HepG2 (cell line): ENCODE measurements around the gene NT5DC2. TPM values are rescaled to one million over a fixed set of nuclear protein-coding genes. Genes with fewer than 3 reads are reported as not detected.

Experiments used
- DNMT1 ChIP-seq: sonication (generic); formaldehyde crosslinking; IDR thresholded peaks from 2 replicates; pipeline ENCODE4 v1.5.1; 2020; ENCODE audit warnings: mild to moderate bottlenecking, missing genetic modification reagents
- EED ChIP-seq: sonication (generic); formaldehyde crosslinking; IDR thresholded peaks from 2 replicates; pipeline ENCODE4 v1.5.0; 2020; ENCODE audit warnings: mild to moderate bottlenecking, missing genetic modification reagents
- EHMT2 ChIP-seq: fragments of 200-600 bp; sonication (generic); IDR thresholded peaks from 2 replicates; pipeline ENCODE4 v1.7.0; 2017; ENCODE audit warnings: antibody characterized with exemption, low read depth, low read length, borderline replicate concordance
- ETV5 ChIP-seq: IDR thresholded peaks from 2 replicates; pipeline ENCODE4 v1.6.1; 2018; ENCODE audit warnings: missing biosample characterization, missing genetic modification reagents, inconsistent platforms, borderline replicate concordance
- GTF2F1 ChIP-seq: fragments of 150-350 bp; IDR thresholded peaks from 2 replicates; pipeline ENCODE4 v1.6.1; 2014; ENCODE audit warnings: low read length
- HIC2 ChIP-seq: sonication (generic); formaldehyde crosslinking; IDR thresholded peaks from 2 replicates; pipeline ENCODE4 v1.9.0; 2022; ENCODE audit warnings: low read depth, missing genetic modification reagents
- HMG20B ChIP-seq: conservative IDR thresholded peaks from 2 replicates; pipeline ENCODE4 v1.6.1; 2016; ENCODE audit warnings: missing genetic modification reagents, missing compliant biosample characterization
- MAF1 ChIP-seq: sonication (generic); formaldehyde crosslinking; IDR thresholded peaks from 2 replicates; pipeline ENCODE4 v1.5.0; 2020; ENCODE audit warnings: missing genetic modification reagents, borderline replicate concordance
- NFE2 ChIP-seq: sonication (generic); formaldehyde crosslinking; IDR thresholded peaks from 2 replicates; pipeline ENCODE4 v1.4.0; 2020; ENCODE audit warnings: missing genetic modification reagents
- PCBP1 ChIP-seq: fragments of 200-400 bp; formaldehyde crosslinking; IDR thresholded peaks from 2 replicates; pipeline ENCODE4 v1.6.1; 2017; ENCODE audit warnings: mild to moderate bottlenecking, low read depth, low read length, borderline replicate concordance
- RELA ChIP-seq: sonication (generic); formaldehyde crosslinking; IDR thresholded peaks from 2 replicates; pipeline ENCODE4 v1.4.0; 2020; ENCODE audit warnings: missing genetic modification reagents
- SALL1 ChIP-seq: sonication (generic); formaldehyde crosslinking; IDR thresholded peaks from 2 replicates; pipeline ENCODE4 v1.8.0; 2022; ENCODE audit warnings: mild to moderate bottlenecking, missing genetic modification reagents
- SIN3B ChIP-seq: fragments of 150-350 bp; IDR thresholded peaks from 2 replicates; pipeline ENCODE4 v1.6.1; 2014; ENCODE audit warnings: low read length
- TEAD2 ChIP-seq: sonication (generic); formaldehyde crosslinking; IDR thresholded peaks from 2 replicates; pipeline ENCODE4 v1.9.0; 2021; ENCODE audit warnings: missing genetic modification reagents
- XBP1 ChIP-seq: sonication (generic); formaldehyde crosslinking; IDR thresholded peaks from 2 replicates; pipeline ENCODE4 v1.5.0; 2020; ENCODE audit warnings: missing genetic modification reagents
- ZBTB1 ChIP-seq: sonication (generic); formaldehyde crosslinking; IDR thresholded peaks from 2 replicates; pipeline ENCODE4 v1.4.0; 2020; ENCODE audit warnings: missing genetic modification reagents, borderline replicate concordance
- ZNF232 ChIP-seq: sonication (generic); formaldehyde crosslinking; IDR thresholded peaks from 2 replicates; pipeline ENCODE4 v1.4.0; 2020; ENCODE audit warnings: missing genetic modification reagents, borderline replicate concordance
- ZNF276 ChIP-seq: sonication (generic); formaldehyde crosslinking; IDR thresholded peaks from 2 replicates; pipeline ENCODE4 v1.4.0; 2020; ENCODE audit warnings: mild to moderate bottlenecking, low read depth, missing genetic modification reagents
- ZNF354B ChIP-seq: sonication (generic); formaldehyde crosslinking; IDR thresholded peaks from 2 replicates; pipeline ENCODE4 v1.8.0; 2022; ENCODE audit warnings: mild to moderate bottlenecking, missing genetic modification reagents
- ZNF362 ChIP-seq: sonication (generic); formaldehyde crosslinking; IDR thresholded peaks from 2 replicates; pipeline ENCODE4 v1.4.0; 2020; ENCODE audit warnings: missing genetic modification reagents, mild to moderate bottlenecking, borderline replicate concordance
- ZNF501 ChIP-seq: sonication (generic); formaldehyde crosslinking; IDR thresholded peaks from 2 replicates; pipeline ENCODE4 v1.5.1; 2020; ENCODE audit warnings: mild to moderate bottlenecking, moderate library complexity, missing genetic modification reagents
- ZNF740 ChIP-seq: sonication (generic); formaldehyde crosslinking; IDR thresholded peaks from 2 replicates; pipeline ENCODE4 v1.4.0; 2020; ENCODE audit warnings: missing genetic modification reagents
- ZNF772 ChIP-seq: sonication (generic); formaldehyde crosslinking; IDR thresholded peaks from 2 replicates; pipeline ENCODE4 v1.5.0; 2020; ENCODE audit warnings: mild to moderate bottlenecking, missing genetic modification reagents
- ZNF784 ChIP-seq: sonication (generic); formaldehyde crosslinking; IDR thresholded peaks from 2 replicates; pipeline ENCODE4 v1.5.1; 2020; ENCODE audit warnings: missing genetic modification reagents, mild to moderate bottlenecking, borderline replicate concordance
- ZNF839 ChIP-seq: sonication (generic); formaldehyde crosslinking; IDR thresholded peaks from 2 replicates; pipeline ENCODE4 v1.4.0; 2020; ENCODE audit warnings: missing genetic modification reagents, mild to moderate bottlenecking, borderline replicate concordance
- polyA plus RNA-seq, 8 experiments: library from polyadenylated mRNA; depleted of rRNA in 3 of 8; stranded (reverse) in 7 of 8; unstranded in 1 of 8; fragments of >200 nt; fragmentation: Illumina TruSeq in 4 of 8; extraction: Trizol in 4 of 8; gene quantifications; 2 replicates each; pipeline versions ENCODE4 v1.2.1 to v1.2.3, GENCODE V29; 2011 to 2016; ENCODE audit warnings: low read depth in 4 of 8, missing spikeins in 1 of 8, mixed read lengths in 1 of 8; ENCODE audit not compliant: insufficient read depth in 1 of 8
- total RNA-seq, 5 experiments: library from RNA; depleted of rRNA; stranded (reverse); fragments of >200 nt; fragmentation: Illumina TruSeq; extraction: Trizol; gene quantifications; 2 replicates each; pipeline ENCODE4 v1.2.3, GENCODE V29; 2016; ENCODE audit warnings: low read depth in 1 of 5

NT5DC2 gene
- total and polyA plus RNA-seq, 2 of the 13 experiments (the other 11 are each of a cell fraction or from before 2014, with no cell fraction given) = 131 to 240 TPM

GRCh38 chr3:52536369-52537164, 2.9 kb upstream of the NT5DC2 start, which contains the start of gene UQCC5 (continued):
- no peak for TF ChIP-seq ZNF276 (CRISPR knock-in tag)
- TF ChIP-seq SALL1 (CRISPR knock-in tag) = peak; percentile 92
- TF ChIP-seq NFE2 (CRISPR knock-in tag) = no peak
- peak; percentile 54; the same call in 1 of the 2 replicates for TF ChIP-seq PCBP1
- no peak; the same call in 1 of the 2 replicates for TF ChIP-seq XBP1
- TF ChIP-seq ZNF232 (CRISPR knock-in tag) = peak; percentile 61; the same call in 1 of the 2 replicates
- peak; percentile 20; the same call in 1 of the 2 replicates for TF ChIP-seq ZNF362 (CRISPR knock-in tag)
- peak; percentile 87 for TF ChIP-seq ZNF501 (CRISPR knock-in tag)
- TF ChIP-seq ETV5 (CRISPR knock-in tag) = peak; percentile 90
- TF ChIP-seq HIC2 (CRISPR knock-in tag) = peak; percentile 82
- no peak for TF ChIP-seq MAF1
- peak; percentile 20; the same call in 1 of the 2 replicates for TF ChIP-seq DNMT1 (CRISPR knock-in tag)
- no peak for TF ChIP-seq GTF2F1
- TF ChIP-seq ZBTB1 = no peak
- TF ChIP-seq ZNF772 (CRISPR knock-in tag) = peak; percentile 94
- peak; percentile 81; the same call in 1 of the 2 replicates for TF ChIP-seq ZNF839 (CRISPR knock-in tag)
- no peak for TF ChIP-seq HMG20B
- TF ChIP-seq ZNF740 (CRISPR knock-in tag) = no peak; the same call in 1 of the 2 replicates
- TF ChIP-seq EHMT2 = no peak
- no peak for TF ChIP-seq ZNF354B (CRISPR knock-in tag)
- TF ChIP-seq EED (CRISPR knock-in tag) = peak; percentile 90
- TF ChIP-seq TEAD2 (CRISPR knock-in tag) = peak; percentile 29; the same call in 1 of the 2 replicates
- no peak for TF ChIP-seq SIN3B
- TF ChIP-seq ZNF784 (CRISPR knock-in tag) = peak; percentile 80; the same call in 1 of the 2 replicates
- peak; percentile 25; the same call in 1 of the 2 replicates for TF ChIP-seq RELA
